GDM1 (cell line): ENCODE measurements around the gene OGN.
"Not testable (repeated sequence)": the region's sequence is repeated elsewhere in the genome, so short reads cannot be mapped to it uniquely, and the experiment has no call there.

Experiments used
- DNase-seq: peaks from one replicate; lab custom pipeline; 2025; lab: John Stamatoyannopoulos, UW

The OGN gene

GRCh38 chr9:92404042-92404836, at the start of gene OGN:
Gene OGN (minus strand): TSS chr9:92404578. CDS start chr9:92403407, 1,171 bp downstream.
- DNase-seq = peak; percentile 6

- DNase-seq = no peak
Measured at GRCh38 chr9:92446536-92446935, 42.2 kb upstream of the OGN start.

- DNase-seq = no peak
Measured at GRCh38 chr9:92444841-92445240, 40.5 kb upstream of the OGN start.

- no peak for DNase-seq
Measured at GRCh38 chr9:92440751-92441046, 36.3 kb upstream of the OGN start.

- no peak for DNase-seq
Measured at GRCh38 chr9:92439921-92440750, 35.8 kb upstream of the OGN start.

- no peak for DNase-seq
Measured at GRCh38 chr9:92438900-92439526, 34.6 kb upstream of the OGN start.

- DNase-seq = no peak
Measured at GRCh38 chr9:92435263-92435662, 30.9 kb upstream of the OGN start.

GRCh38 chr9:92432972-92433548, 28.7 kb upstream of the OGN start:
- no peak for DNase-seq

GRCh38 chr9:92432350-92432749, 28.0 kb upstream of the OGN start:
- no peak for DNase-seq

- DNase-seq = no peak
Measured at GRCh38 chr9:92429836-92430235, 25.5 kb upstream of the OGN start.

- no peak for DNase-seq
Measured at GRCh38 chr9:92426501-92427145, 22.2 kb upstream of the OGN start.

GRCh38 chr9:92425474-92425873, 21.1 kb upstream of the OGN start:
- DNase-seq = no peak

GRCh38 chr9:92424340-92424739, 20.0 kb upstream of the OGN start, which contains the start of gene OMD:
Gene OMD (minus strand): TSS chr9:92424471. CDS start chr9:92417558, 6,913 bp downstream.
- no peak for DNase-seq

- DNase-seq = no peak
Measured at GRCh38 chr9:92423612-92424011, 19.2 kb upstream of the OGN start.

- no peak for DNase-seq
Measured at GRCh38 chr9:92422611-92423338, 18.4 kb upstream of the OGN start.

- no peak for DNase-seq
Measured at GRCh38 chr9:92414566-92414965, 10.2 kb upstream of the OGN start.

- DNase-seq = not testable (repeated sequence)
Measured at GRCh38 chr9:92411157-92411556, 6.8 kb upstream of the OGN start.

GRCh38 chr9:92408747-92409478, 4.5 kb upstream of the OGN start:
- DNase-seq = no peak

- DNase-seq = no peak
Measured at GRCh38 chr9:92407818-92408217, 3.4 kb upstream of the OGN start.

- peak; percentile 73 for DNase-seq
Measured at GRCh38 chr9:92406477-92406876, 2.1 kb upstream of the OGN start.

- no peak for DNase-seq
Measured at GRCh38 chr9:92405818-92406217, 1.4 kb upstream of the OGN start.
